Measurements from ENCODE around the gene AMY2B. TPM values are rescaled to one million over a fixed set of nuclear protein-coding genes. Genes with fewer than 3 reads are reported as not detected.
"Not testable (repeated sequence)": the region's sequence is repeated elsewhere in the genome, so short reads cannot be mapped to it uniquely, and the experiment has no call there.

AMY2B gene
- total RNA-seq, 1 donor: 6.2 TPM

DNA sequence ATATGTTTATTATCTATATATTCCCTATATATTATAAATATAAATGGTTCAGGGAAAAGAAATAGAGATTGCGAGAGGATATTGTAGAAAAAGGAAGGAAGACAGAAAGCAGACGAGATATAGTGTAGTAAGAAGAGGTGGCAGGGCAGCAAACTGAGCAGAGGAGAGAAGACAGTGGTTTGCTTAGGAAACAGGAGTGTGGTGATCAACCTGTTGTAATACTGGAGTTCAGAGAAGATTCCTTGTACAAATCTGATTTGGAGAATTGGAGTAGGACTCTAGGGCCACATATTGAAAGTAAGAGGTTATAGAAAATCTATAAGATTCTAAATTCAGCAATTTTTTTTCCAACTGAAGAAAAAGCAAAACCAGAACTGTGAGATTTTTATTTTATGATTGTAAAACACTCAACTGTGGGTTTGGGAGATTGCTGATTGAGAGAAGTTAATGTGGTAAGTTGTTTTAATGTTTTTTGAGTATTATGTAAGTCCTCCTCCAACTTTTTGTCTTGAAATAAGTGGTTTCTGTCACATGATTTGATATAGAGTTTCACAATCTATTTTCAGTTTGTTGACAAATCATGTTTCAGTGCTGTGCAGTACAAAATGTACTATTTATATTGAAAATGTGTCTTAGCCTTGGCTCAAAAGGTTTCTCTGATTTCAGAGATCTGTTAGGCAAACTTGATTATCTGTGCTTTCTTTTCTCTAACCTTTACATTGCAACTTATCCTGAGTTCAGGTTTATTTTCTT, 9.6 kb upstream of the AMY2B start:
- no peaks in the 10 kb centered on the region for H3K9me3 ChIP-seq (ENCODE audit: low read depth, low read length)
- H4K20me1 ChIP-seq (ENCODE audit: insufficient read depth, low read length): no peaks in the 10 kb centered on the region
- no peak overlapping the region for H3K4me3 ChIP-seq (ENCODE audit: insufficient read depth, low read length)
- no peak overlapping the region for H3K27ac ChIP-seq (ENCODE audit: low read depth, low read length)
- no peak overlapping the region for H2AFZ ChIP-seq (ENCODE audit: low read length)
- H3K36me3 ChIP-seq (ENCODE audit: insufficient read depth, low read length): peaks cover 2% of the 10 kb centered on the region
- no peak for TF ChIP-seq CTCF (IDR thresholded peaks at IDR 0.05; ENCODE audit: extremely low read depth, low read depth, low read length)
- H3K27me3 ChIP-seq (ENCODE audit: insufficient read depth, low read length): no peaks in the 10 kb centered on the region
- no peaks in the 10 kb centered on the region for H3K79me2 ChIP-seq (ENCODE audit: insufficient read depth, low read length)
- peak; percentile 45 for DNase-seq (ENCODE audit: insufficient read length, low spot score, missing footprints)
- no peak overlapping the region for H3K4me2 ChIP-seq (ENCODE audit: insufficient read depth, low read length)
- H3K4me1 ChIP-seq (ENCODE audit: insufficient read depth, low read length): no peaks in the 10 kb centered on the region

- no peaks in the 10 kb centered on the region for H3K27me3 ChIP-seq (ENCODE audit: insufficient read depth, low read length)
- no peak overlapping the region for H3K4me3 ChIP-seq (ENCODE audit: insufficient read depth, low read length)
- H3K36me3 ChIP-seq (ENCODE audit: insufficient read depth, low read length): no peaks in the 10 kb centered on the region
- no peak overlapping the region for H2AFZ ChIP-seq (ENCODE audit: low read length)
- no peaks in the 10 kb centered on the region for H3K4me1 ChIP-seq (ENCODE audit: insufficient read depth, low read length)
- no peak for TF ChIP-seq CTCF (IDR thresholded peaks at IDR 0.05; ENCODE audit: extremely low read depth, low read depth, low read length)
- no peak overlapping the region for H3K4me2 ChIP-seq (ENCODE audit: insufficient read depth, low read length)
- no peak overlapping the region for H3K27ac ChIP-seq (ENCODE audit: low read depth, low read length)
- no peaks in the 10 kb centered on the region for H3K79me2 ChIP-seq (ENCODE audit: insufficient read depth, low read length)
- H4K20me1 ChIP-seq (ENCODE audit: insufficient read depth, low read length): no peaks in the 10 kb centered on the region
- no peaks in the 10 kb centered on the region for H3K9me3 ChIP-seq (ENCODE audit: low read depth, low read length)
- no peak for DNase-seq (ENCODE audit: insufficient read length, low spot score, missing footprints)
These were observed 8.3 kb upstream of the AMY2B start for GRCh38 chr1:103563056-103563455.

DNA sequence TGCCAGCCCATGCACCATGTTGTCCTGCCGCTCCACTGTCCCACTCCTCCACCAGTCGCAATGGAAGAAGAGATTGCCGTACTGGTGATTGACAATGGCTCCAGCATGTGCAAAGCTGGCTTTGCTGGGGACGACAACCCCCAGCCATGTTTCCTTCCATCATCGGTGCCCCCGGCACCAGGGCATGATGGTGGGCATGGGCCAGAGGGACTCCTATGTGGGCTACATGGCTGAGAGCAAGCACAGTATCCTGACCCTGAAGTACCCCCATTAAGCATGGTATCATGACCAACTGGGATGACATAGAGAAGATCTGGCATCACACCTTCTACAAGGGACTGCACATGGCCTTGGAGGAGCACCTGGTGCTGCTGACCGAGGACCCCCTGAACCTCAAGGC, 1.9 kb upstream of the AMY2B start:
- H3K9me3 ChIP-seq (ENCODE audit: low read depth, low read length): no peaks in the 10 kb centered on the region
- no peak for TF ChIP-seq CTCF (IDR thresholded peaks at IDR 0.05; ENCODE audit: extremely low read depth, low read depth, low read length)
- peak; percentile 13 for DNase-seq (ENCODE audit: insufficient read length, low spot score, missing footprints)
- H3K4me3 ChIP-seq (ENCODE audit: insufficient read depth, low read length): no peak overlapping the region
- no peaks in the 10 kb centered on the region for H3K79me2 ChIP-seq (ENCODE audit: insufficient read depth, low read length)
- H3K4me1 ChIP-seq (ENCODE audit: insufficient read depth, low read length): no peaks in the 10 kb centered on the region
- no peaks in the 10 kb centered on the region for H4K20me1 ChIP-seq (ENCODE audit: insufficient read depth, low read length)
- no peak overlapping the region for H2AFZ ChIP-seq (ENCODE audit: low read length)
- H3K36me3 ChIP-seq (ENCODE audit: insufficient read depth, low read length): no peaks in the 10 kb centered on the region
- no peaks in the 10 kb centered on the region for H3K27me3 ChIP-seq (ENCODE audit: insufficient read depth, low read length)
- H3K27ac ChIP-seq (ENCODE audit: low read depth, low read length): no peak overlapping the region
- H3K4me2 ChIP-seq (ENCODE audit: insufficient read depth, low read length): no peak overlapping the region

GRCh38 chr1:103576065-103576464, 4.7 kb downstream of the AMY2B start:
- Histone ChIP-seq H3K4me2 (ENCODE audit: insufficient read depth, low read length) (no peak overlapping the region), H3K79me2 (ENCODE audit: insufficient read depth, low read length) (no peaks in the 10 kb centered on the region), H3K36me3 (ENCODE audit: insufficient read depth, low read length) (no peaks in the 10 kb centered on the region), H3K27me3 (ENCODE audit: insufficient read depth, low read length) (no peaks in the 10 kb centered on the region), H3K27ac (ENCODE audit: low read depth, low read length) (no peak overlapping the region), H3K4me1 (ENCODE audit: insufficient read depth, low read length) (no peaks in the 10 kb centered on the region), H3K4me3 (ENCODE audit: insufficient read depth, low read length) (no peak overlapping the region), H4K20me1 (ENCODE audit: insufficient read depth, low read length) (no peaks in the 10 kb centered on the region), H2AFZ (ENCODE audit: low read length) (no peak overlapping the region), H3K9me3 (ENCODE audit: low read depth, low read length) (no peaks in the 10 kb centered on the region)
- no peak for DNase-seq (ENCODE audit: insufficient read length, low spot score, missing footprints)
- no peak for TF ChIP-seq CTCF (IDR thresholded peaks at IDR 0.05; ENCODE audit: extremely low read depth, low read depth, low read length)

- H3K4me3 ChIP-seq (ENCODE audit: insufficient read depth, low read length); H3K27ac ChIP-seq (ENCODE audit: low read depth, low read length); H2AFZ ChIP-seq (ENCODE audit: low read length); H3K36me3 ChIP-seq (ENCODE audit: insufficient read depth, low read length); DNase-seq (ENCODE audit: insufficient read length, low spot score, missing footprints); H3K4me2 ChIP-seq (ENCODE audit: insufficient read depth, low read length); H4K20me1 ChIP-seq (ENCODE audit: insufficient read depth, low read length); H3K9me3 ChIP-seq (ENCODE audit: low read depth, low read length); H3K27me3 ChIP-seq (ENCODE audit: insufficient read depth, low read length); H3K4me1 ChIP-seq (ENCODE audit: insufficient read depth, low read length); H3K79me2 ChIP-seq (ENCODE audit: insufficient read depth, low read length): not testable (repeated sequence)
These were observed 5.4 kb downstream of the AMY2B start for GRCh38 chr1:103576784-103577183.

All from osteoblast (primary cell).